Choroid plexus epithelial cell (primary cell): ENCODE data around the gene ARHGAP42.
A peak's percentile ranks its signal among the peaks of the same experiment; 100 is the strongest.

Experiments
- DNase-seq: peaks from one replicate; pipeline ENCODE4 v3.0.0-alpha.2; 2010; ENCODE audit warnings: low read depth
- H3K4me3 ChIP-seq: 2 replicates; pipeline ENCODE4 v1.5.1; 2011; ENCODE audit warnings: low read depth, mild to moderate bottlenecking, control low read depth, low read length, moderate library complexity
- CTCF ChIP-seq: conservative IDR thresholded peaks from 2 replicates; pipeline ENCODE4 v1.5.1; 2011; ENCODE audit warnings: low read depth, mild to moderate bottlenecking, control low read depth, inconsistent platforms, low read length, moderate library complexity

The ARHGAP42 gene

GRCh38 chr11:100978442-100978841 is 291.4 kb downstream of the ARHGAP42 start:
- no peak for TF ChIP-seq CTCF
- no peak for DNase-seq
- no peak overlapping the region for H3K4me3 ChIP-seq

GRCh38 chr11:100978939-100979338 is 291.9 kb downstream of the ARHGAP42 start:
- TF ChIP-seq CTCF: no peak

DNA sequence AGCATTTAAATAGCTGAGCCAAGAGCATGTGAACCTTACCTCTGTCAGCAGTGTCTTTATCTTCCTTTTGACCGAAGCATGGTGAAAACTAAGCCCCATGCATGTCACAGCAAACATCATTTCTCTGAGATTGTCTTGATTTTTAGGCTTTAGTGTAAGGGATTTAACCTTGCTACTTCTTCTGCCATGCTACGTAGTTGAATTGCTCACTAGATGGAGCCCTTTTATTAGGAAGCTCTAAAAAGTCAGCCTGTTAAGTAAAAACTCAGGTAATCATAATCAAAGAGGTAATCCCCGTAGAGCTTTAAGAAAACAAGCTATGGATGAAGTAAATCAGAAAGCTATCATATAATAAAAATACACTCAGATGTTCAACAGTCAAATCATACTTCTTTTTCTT is 293.1 kb downstream of the ARHGAP42 start:
- no peak overlapping the region for H3K4me3 ChIP-seq
- peak; percentile 67 for DNase-seq

More at GRCh38 chr11:100978939-100979338, 291.9 kb downstream of the ARHGAP42 start:
- DNase-seq: no peak
- no peak overlapping the region for H3K4me3 ChIP-seq

DNA sequence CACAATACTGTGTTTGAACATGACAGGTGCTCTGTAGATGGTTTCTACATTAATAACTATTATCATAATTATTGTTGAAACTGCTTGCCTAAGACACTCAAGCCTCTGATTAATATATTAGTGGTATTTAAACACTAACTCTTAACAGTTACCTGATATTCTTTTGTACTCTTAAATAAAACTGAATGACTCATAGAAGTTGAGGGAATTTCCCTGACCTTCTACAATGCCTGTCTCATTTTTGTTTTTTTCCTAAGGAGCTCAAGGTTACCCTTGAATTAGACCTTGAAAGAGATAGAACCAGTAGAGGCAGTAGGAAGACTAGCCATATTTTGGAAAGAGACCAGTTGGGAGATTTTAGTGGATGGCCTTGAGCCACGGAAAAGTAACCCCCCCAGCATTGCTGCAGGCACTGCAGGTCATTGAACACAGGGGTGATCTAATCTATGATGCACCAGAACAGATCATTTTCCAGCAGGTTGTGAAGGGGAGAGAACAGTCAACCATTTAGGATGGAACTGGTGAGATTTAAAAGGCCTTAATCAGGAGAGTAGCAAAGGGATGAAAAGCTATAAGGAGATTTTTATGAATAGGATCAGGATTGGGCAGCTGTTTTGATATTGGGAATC is 294.2 kb downstream of the ARHGAP42 start:
- H3K4me3 ChIP-seq: no peak overlapping the region
- no peak for DNase-seq

More for the DNA sequence above, 293.1 kb downstream of the ARHGAP42 start:
- peak; percentile 64 for TF ChIP-seq CTCF

GRCh38 chr11:100984668-100985067 is 297.6 kb downstream of the ARHGAP42 start:
- no peak for TF ChIP-seq CTCF
- no peak for DNase-seq
- no peak overlapping the region for H3K4me3 ChIP-seq

More for the DNA sequence above, 294.2 kb downstream of the ARHGAP42 start:
- no peak for TF ChIP-seq CTCF

DNA sequence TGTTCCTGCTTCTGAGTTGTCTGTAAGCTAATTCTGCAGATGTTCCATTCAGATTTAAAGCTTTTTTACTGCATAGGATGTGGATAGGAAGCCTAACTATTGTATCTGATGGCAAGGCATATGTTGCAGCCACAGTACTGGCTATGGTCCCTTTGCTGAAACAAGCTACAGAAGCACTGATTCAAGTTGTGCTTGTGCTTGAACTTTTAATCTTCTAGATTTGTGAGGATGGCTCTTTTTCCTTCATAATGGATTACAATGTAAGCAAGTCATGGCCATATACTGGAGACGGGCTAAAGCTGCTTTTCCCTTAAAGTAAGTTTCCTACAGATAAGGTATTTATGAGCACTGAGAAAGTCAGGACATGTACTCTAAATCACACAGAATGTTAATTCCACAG is 303.8 kb downstream of the ARHGAP42 start:
- no peak for DNase-seq

More for the DNA sequence above, 303.8 kb downstream of the ARHGAP42 start:
- TF ChIP-seq CTCF: no peak
- H3K4me3 ChIP-seq: no peak overlapping the region
